ENCODE data around the gene UNC13D.

GRCh38 chr17:75878174-75878998 lies 34.2 kb upstream of the UNC13D start, which contains the start of gene TRIM47:
- TF ChIP-seq NELFE (IDR thresholded peaks at IDR 0.05; ENCODE audit: insufficient read depth, insufficient read length) (no peak), FOS (IDR thresholded peaks at IDR 0.05; ENCODE audit: extremely low read depth, insufficient read length) (no peak), SETDB1 (IDR thresholded peaks at IDR 0.05; ENCODE audit: low read length) (no peak), POLR2AphosphoS5 (IDR thresholded peaks at IDR 0.05; ENCODE audit: control insufficient read depth, insufficient read depth, low read depth, low read length) (no peak), CTCF (IDR thresholded peaks at IDR 0.05 in 2 of 3, conservative IDR thresholded peaks at IDR 0.05 in 1 of 3; ENCODE audit: insufficient read depth in 2 of 3, low read depth in 1 of 3, low read length in 3 of 3) (peak in 2 of 3 experiments; percentile 16 to 42; a peak in 2 of 6 replicates), ZNF24 (IDR thresholded peaks at IDR 0.05) (no peak), MYNN (IDR thresholded peaks at IDR 0.05) (no peak), MYNN (CRISPR knock-in tag; IDR thresholded peaks at IDR 0.05) (no peak)
